Esophagus squamous epithelium (tissue), 4 donors: ENCODE measurements around the gene GGNBP2.

ENCODE experiments used
- POLR2A ChIP-seq, 4 donors: fragments of 450-650 bp; IDR thresholded peaks; one replicate each; pipeline ENCODE4 v1.6.1; 2017; ENCODE audit warnings: antibody characterized with exemption in 4 of 4, mild to moderate bottlenecking in 4 of 4, moderate library complexity in 3 of 4
- TF ChIP-seq, protein P1 (sequence below), 6 experiments: fragments of 450-650 bp in 4 of 6; fragments of 200-600 bp in 2 of 6; sonication (generic) in 2 of 6; IDR thresholded peaks; one replicate each; pipeline ENCODE4 v1.5.1; 2016 to 2019; ENCODE audit warnings: antibody characterized with exemption in 6 of 6, mild to moderate bottlenecking in 4 of 6, moderate library complexity in 4 of 6

GRCh38 chr17:36510636-36511035 is 34.1 kb upstream of the GGNBP2 start:
- TF ChIP-seq, protein P1, sequence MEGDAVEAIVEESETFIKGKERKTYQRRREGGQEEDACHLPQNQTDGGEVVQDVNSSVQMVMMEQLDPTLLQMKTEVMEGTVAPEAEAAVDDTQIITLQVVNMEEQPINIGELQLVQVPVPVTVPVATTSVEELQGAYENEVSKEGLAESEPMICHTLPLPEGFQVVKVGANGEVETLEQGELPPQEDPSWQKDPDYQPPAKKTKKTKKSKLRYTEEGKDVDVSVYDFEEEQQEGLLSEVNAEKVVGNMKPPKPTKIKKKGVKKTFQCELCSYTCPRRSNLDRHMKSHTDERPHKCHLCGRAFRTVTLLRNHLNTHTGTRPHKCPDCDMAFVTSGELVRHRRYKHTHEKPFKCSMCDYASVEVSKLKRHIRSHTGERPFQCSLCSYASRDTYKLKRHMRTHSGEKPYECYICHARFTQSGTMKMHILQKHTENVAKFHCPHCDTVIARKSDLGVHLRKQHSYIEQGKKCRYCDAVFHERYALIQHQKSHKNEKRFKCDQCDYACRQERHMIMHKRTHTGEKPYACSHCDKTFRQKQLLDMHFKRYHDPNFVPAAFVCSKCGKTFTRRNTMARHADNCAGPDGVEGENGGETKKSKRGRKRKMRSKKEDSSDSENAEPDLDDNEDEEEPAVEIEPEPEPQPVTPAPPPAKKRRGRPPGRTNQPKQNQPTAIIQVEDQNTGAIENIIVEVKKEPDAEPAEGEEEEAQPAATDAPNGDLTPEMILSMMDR (IDR thresholded peaks at IDR 0.05): no peak
- TF ChIP-seq POLR2A (IDR thresholded peaks at IDR 0.05): no peak
